ENCODE data around the gene CABLES1. TPM values are rescaled to one million over a fixed set of nuclear protein-coding genes. Genes with fewer than 3 reads are reported as not detected.

Gene CABLES1
- total RNA-seq, 1 donor from 2014 or later, result 2.8 TPM

DNA sequence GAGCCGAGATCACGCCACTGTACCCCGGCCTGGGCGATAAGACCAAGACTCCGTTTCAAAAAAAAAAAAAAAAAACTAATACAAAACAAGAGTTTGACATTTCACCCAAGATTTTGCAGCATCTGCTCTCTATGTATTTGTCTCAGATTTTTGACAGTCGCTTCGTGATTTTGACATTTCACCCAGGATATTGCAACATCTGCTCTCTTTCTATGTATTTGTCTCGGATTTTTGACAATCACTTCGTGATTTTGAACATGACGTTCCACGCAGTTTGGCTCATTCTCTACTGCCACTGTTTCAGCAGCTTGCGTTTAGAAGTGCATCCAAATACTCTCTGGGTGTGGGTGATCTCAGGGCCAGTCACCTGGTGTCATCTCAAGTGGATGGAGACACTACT is 108.5 kb downstream of the CABLES1 start:
- DNase-seq, result no peak

DNA sequence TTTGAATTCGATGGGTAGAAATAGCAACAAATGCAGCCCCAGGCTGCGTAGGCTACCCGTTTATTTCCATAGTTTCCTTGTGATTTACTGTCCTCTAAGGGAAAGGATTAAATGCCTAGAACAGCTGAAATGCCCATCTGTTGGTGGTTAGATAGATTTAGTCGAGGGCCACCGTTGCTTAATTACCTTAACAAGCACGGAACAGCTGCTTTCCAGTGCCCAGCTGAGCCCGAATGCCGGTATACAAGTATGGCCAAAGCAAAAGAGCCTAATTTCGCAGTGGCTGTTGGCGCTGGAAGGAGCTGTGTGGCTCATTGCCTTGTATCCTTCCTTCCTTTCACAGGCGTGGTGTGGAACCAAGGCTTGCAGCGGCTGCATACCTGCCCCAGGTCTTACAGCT is 109.1 kb downstream of the CABLES1 start:
- peak; percentile 96 for DNase-seq

DNA sequence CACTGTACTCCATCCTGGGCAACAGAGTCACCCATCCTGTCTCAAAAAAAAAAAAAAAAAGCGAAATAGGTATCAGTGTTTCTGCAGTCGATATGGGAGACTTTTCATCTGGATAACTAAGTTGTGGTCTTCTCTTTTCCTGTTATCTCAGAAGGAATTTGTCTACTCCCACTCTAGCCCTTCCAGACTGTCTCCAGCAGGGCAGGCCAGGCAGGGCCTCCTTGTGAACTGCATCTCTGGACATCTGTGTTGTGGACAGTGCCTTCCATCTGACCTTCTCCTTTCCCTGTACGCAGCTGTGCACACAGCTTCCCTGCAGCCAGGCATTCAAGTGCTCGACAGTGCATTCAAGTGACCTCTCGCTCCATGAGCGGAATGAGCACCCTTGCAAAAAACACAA is 110.2 kb downstream of the CABLES1 start:
- no peak for DNase-seq

DNA sequence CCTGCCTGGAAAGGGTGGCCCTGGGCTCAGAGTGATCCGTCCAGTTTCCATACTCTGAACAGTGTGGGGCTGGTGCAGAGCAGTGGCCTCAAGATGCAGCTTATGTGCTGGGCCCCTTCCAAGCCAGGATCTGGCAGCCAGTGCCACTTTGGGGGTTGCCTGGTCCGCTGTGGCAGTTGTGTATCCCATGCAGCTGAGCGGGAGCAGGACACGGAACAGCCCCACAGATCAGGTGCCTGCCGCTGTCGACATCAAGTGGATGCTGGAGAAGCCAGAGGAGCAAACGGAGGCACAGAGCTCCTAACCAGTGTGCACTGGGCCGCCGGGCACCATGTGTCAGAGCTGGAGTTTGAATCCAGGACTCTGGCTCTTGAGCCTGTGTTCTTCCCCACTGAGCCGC is 112.0 kb downstream of the CABLES1 start:
- peak; percentile 69 for DNase-seq

DNA sequence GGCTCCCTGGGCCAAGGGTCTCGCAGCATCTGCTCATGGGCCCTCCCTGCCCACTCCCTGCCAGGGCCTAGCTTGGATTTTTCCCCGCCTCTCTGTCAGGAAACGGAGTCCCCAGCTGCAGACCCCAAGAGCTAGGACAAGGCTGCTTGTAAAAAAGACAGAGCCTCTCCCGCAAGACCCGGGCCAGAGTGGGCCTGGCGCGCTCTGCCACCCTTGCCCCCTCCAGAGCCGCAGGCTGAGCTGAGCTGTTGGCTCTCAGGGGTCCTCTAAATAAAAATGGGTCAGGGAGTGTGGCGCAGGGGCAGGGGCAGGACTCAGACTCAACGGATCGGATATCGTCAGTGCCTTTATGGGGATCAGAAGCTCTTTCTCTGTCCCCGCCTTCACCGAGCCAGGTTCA is 112.6 kb downstream of the CABLES1 start:
- no peak for DNase-seq

DNA sequence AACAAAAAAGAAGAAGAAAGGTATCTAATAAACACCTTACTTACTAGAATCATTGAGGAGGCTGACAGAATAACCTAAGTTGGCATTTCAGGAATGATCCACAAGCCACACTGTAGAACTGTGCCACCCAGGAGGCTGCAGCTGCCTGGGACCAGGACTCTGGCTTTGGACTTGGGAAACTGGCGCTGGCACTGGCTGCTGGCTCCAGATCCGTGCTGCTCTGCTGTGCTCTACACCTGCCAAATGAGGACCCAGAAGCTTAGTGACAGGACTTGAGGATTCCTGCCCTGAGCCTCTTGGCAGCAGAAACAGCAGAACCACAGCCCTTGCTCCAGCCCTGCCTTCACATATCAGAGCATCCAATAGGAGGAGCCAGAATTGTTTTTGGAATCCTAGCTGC is 113.5 kb downstream of the CABLES1 start:
- DNase-seq, result no peak

DNA sequence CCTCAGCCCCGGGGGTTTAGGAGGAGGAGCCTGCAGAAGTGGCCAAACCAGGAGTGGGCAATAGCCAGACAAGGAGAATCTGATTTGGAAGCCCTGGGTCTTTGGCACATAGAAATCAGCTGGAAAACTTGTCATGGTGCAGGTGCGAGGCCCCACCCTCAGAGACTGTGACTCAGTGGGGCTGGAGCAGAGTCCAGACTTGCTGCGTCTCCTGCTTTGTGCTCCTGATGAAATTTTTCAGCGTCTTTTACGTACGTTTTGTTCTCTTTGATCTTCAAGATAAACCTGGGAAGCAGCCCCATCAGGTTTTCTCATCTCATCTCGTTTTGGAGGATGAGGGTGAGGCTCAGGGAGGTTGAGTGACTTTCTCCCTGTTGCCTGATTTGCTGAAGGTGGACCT is 114.1 kb downstream of the CABLES1 start:
- no peak for DNase-seq

DNA sequence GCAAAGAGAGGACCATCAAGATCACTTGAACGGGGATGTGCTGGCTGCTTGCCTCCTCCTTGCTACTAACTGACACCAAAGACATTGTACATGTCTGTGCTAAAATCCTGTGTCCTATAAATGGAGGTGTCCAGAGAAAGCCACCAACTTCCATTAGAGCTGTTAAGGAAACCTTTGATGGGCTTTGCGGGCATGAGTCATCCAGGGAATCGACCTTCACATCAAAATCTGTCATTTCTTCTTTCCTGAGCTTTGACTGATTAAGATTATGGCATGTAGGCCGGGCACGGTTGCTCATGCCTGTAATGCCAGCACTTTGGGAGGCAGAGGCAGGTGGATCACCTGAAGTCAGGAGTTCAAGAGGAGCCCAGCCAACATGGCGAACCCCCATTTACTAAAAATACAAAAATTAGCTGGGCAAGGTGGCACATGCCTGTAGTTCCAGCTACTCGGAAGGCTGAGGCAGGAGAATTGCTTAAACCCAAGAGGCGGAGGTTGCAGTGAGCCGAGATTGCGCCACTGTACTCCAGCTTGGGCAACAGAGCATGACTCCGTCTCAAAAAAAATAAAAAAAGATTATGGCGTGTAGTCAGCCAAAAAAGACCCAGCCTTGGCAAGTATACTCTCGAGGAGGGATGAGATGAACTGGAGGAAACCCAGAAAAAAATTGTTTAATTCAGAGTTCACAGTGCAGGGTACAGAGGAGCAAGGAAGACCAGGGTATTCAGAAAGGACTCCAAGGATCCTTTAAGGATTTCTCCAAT is 115.8 kb downstream of the CABLES1 start:
- DNase-seq, result no peak

DNA sequence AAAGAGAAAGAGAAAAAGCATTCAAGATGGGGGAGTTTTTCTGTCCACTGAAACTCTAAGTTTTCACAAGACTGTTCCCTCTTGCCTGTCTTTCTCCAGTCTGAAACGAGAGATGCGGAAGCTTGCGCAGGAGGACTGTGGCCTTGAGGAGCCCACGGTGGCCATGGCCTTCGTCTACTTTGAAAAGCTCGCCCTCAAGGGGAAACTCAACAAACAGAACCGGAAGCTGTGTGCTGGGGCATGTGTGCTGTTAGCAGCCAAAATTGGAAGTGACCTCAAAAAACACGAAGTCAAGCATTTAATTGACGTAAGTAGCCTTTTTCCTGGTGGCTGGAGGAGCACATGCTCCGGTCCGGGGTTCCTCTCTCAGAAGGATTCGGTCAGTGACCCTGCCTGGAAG is 118.3 kb downstream of the CABLES1 start:
- DNase-seq, result no peak

DNA sequence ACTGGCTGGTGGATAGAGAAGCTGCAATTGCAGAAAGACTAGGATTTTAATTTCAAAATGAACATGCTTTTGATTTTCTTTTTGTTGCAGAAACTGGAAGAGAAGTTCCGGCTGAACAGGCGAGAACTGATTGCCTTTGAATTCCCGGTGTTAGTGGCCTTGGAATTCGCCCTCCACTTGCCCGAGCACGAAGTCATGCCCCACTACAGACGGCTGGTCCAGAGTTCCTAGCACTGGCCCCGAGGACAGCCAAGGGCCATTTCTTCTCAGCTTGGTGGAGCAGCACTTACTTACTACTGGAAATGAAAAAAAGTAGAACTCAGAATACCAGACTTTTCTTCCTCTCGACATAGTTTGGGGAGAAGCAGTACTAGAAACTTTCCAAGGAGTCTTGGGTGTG is 121.9 kb downstream of the CABLES1 start:
- no peak for DNase-seq

DNA sequence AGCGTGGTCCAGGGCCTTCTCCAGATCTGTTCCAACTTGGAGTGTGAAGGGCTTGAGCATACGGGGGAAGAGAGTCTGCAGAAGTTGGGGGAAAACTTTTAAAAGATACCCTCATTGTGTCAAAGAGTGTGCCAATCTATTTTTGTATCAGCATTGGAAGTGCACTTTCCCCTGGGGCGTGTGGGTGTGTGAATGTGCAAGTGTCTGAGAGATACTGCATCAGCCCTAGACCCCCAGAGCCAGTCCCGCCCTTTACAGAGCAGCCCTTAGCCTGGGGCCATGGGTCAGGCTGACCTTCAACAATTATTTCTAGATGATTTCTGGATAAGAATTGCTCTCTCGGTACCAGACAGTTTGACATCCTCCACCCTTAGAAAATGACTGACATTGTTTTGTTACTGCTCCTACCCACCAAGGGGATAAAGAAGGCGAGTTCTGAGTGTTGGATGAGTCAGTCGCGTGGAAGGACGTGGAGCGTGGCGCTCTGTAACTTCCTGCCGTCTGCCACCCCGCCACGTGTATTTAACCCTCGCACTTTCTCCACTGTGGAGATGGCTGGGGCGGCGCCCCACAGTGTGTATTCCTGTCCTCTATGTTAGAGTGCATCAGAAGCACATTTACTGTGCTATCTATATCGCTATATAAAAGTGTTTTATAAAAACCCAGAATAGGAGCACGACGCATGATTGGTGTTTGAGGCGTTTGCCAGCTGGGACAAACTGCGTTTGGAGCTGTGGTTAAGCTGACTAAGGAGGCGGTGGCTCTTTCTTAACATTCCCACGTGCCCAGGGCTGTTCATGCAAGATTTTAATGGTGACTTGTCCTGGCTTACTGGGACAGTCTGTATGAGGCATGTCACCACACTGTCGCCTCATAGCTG is 122.6 kb downstream of the CABLES1 start:
- DNase-seq, result no peak

DNA sequence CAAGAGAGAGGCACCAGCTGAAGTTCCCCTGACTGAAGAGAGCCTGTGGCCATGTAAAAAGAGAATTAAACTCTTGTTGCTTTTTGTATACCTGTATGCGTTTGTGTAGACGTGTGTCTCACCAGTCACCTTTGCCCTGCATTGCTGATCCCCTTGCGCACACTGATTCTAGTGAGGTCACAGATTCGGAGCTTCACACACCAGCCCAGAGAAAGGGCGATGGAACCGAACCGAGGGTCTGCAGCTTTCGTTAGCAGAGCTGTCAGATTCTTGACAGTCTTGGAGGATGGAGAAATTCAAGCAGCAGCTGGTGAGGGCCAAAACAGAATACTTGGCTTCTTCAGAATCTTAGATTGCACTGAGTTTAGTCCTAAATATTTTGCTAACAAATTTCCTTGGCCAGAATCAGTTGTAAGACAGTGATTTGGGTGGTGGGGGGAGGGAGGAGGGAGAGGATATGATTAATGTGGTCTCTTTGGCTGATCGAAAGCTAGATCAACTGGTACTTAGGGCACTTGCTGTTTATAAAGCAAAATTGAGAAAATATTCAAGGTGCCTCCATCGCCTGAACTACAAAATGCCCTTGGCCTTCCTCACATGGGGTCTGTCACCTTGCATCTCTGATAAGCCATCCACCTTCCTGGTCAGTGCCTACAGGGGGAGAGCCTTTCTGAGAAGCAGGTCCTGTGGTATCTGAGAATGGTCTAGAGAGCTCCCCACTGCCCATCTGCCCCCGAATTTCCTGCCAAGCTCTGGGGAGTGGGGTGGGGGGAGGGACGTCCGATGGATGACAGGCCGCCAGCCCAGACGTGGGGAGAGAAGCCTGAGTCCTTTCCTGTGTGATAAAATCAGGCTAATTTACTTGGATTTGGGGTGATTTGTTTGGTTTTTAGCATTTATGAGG is 123.5 kb downstream of the CABLES1 start:
- no peak for DNase-seq

DNA sequence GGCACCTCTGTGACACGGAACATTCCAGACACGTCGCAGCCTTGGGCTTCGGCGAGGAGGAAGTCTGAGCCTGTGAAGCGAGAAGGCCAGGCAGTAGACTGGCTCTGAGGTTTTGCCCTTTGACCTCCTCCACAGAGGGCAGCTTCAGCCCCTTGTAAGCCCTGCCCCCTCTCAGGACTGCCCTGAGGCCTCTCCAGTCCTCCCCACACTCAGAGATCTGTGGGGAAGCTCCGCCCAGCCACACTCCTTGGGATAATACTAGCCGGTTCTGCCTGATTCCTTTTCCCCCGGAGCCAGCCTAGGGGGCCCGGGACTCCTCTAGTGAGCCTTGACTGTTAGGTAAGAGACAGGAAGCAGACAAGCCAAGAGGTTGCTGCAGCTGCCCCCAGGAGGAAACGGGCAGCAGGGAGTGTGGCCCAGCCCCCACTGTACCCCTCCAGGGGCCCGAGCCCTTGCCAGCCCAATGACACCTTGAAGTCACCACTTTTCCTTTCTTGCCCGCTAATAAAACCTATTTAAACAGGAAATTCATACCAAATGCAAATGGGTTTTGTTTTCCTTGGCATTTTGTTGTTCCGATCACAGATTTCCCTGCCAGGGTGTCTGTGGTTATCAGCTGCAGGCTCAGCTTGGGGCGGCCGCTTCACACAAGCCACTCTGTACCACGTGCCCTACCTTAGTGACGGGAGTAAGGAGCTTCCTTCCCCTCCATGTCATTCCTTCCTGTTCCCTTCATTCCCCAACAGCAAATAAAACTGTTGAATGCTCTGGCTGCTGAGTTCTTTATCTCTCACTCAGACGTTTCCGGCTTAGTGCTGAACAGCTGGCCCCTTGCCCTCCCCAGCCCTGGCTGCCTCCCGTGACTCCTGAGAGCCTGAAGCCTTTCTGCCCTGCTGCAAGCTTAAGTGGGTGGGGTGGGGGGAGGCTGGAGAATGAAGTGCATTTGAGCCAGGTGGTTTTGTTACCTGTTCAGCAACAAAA is 124.7 kb downstream of the CABLES1 start:
- DNase-seq, result peak; percentile 88

DNA sequence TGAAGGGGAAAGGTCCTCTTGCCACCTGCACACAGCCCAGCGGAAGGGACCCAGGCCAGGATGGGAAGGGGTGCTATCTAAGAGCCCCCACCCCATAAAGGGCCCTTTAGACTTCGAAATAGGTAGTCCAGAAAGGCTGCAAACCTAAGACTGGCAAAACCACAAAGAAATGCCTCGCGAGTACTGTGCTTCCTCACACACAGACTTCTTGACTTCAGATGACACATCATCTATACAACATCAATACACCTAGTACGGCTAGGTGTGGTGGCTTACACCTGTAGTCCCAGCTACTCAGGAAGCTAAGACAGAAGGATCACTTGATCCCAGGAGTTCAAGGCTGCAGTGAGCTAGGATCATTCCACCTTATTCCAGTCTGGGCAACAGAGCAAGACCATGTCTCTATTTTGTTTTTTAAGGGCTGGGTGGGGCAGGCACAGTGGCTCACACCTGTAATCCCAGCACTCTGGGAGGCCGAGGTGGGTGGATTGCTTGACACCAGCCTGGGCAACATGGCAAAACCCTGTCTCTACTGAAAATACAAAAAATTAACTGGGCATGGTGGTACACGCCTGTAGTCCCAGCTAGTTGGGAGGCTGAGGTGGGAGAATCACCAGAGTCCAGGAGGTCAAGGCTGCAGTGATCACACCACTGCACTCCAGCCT is 125.8 kb downstream of the CABLES1 start:
- no peak for DNase-seq

DNA sequence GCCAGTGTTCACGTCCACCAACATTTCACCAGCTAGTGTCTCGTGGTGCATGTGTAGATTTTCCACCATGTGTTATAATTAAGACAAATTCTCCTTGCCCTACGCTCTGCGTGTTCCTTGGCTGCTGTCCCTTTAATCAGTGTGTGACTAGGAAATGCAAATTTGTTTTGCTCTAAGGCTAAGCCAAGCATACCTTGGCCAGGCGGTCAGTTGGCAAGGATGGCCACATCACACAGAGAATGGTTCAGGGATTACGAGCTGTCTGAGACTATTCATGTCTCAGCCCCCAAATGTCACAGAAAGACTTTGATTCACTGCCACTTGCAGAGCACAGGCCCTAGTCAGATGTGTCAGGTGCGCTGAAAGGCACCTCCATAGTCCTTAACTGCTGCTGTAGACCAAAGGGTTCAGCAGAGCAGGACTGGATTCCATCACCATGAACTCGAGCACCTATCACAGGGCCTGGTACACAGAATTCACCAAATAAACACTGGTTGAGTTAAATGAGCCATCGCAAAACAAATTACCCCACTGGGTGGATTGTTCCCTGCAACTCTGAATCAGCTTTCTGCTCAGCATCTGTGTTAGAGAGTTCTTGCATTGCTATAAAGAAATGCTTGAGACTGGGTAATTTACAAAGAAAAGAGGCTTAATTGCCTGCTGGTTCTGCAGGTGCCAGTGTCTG is 128.4 kb downstream of the CABLES1 start:
- DNase-seq, result no peak

DNA sequence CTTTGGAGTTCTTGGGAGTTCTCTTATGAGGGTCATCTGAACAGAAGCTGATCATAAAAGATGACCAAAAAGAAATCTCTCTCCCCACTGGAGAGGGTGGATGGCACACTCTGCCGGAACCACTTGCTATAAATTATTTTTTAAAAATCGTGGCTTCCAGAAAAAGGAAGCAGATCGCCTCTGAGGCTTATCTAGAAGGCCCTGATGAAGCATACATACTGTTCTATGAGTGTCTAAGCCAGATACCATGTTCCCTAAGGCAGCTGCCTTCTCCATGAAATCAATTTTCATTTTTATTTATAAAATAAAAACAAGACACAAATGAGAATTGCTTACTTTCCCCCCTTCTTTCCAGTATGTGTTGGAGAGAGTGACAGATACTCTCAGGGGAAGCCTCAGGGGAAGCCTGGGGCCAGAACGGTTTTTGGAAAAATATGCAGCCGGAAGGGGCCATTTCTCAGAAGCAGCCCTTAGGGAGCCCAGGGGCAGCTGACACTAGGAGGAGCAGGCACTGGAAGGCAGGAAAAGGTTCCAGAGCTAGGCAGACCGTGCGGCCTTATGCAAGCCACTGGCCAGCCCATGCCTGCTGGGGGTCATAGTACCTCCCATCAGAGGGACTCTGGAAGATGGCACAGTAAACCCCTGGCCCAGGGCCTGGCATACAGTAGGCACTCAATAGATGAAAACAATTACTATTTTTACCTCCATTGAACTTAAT is 130.6 kb downstream of the CABLES1 start:
- peak; percentile 41 for DNase-seq

DNA sequence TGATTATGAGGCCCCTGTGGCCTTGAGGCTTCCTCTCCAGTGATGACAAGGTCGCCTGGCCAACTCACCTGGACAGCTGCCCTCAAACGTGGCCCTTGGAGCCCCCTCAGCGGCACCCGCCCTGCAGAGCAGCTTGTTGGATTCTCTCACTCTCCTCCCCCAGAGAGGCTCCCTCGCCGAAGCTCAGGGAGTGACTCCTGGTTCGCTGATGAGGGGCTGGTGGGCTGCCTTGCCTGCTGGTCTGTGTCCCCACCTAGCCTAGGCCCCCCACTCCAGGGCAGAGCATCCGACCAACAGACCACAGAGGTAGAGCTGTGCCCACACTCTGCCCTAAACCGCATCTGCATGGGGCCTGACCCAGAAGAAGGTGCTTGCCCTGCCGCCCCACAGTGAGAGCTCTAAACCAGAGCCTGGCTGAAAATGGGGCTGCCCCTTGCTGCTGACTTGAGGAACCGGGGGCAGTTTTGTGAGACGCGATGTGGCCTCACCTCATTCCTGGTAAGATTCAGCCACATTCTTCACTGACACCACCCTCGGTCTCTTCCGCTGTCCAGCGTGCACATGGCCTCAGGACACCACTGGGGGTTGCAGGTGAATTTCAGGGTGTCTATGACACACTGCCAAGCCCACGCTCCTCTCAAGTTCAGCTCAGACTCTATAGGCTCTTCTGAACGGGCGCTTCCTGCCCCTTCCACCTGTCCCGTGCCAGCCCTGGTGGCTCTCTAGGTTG is 131.6 kb downstream of the CABLES1 start:
- no peak for DNase-seq

DNA sequence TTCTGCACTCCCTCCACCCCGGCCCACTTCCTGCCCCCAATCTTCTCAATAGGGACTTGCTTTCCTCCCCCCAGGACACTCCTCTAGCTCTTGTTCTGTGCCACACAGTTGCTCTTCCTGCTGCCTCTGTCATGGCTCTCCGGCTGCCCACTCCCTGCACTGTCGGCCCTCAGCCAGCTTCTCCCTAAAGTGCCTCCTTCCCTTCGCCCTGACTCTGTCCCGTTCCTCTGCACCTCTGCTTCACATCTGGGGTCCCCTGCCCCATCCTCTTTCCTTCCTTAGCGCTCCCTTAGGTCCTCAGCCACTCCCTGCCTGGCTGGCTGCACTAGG is 132.1 kb downstream of the CABLES1 start:
- DNase-seq, result no peak

DNA sequence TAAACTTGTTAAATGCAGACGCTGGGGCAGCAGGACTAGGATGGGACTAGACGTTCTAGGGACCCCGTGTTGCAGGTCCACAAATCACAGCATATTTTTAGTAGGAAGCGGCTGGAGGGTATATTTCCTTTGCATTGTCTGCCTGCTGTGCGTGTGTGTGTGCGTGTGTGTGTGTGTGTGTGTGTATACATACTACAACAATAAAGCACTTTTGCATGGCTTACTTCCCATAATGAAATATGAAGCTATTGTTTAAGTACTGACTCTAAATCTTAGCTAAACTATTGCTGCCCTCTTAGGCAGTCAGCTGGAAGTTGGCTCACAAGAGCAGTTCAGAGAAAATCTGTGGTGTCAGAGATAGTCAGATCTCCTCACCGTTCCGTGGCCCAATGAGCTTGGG is 133.4 kb downstream of the CABLES1 start:
- peak; percentile 35 for DNase-seq
